CD8-positive, alpha-beta memory T cell (primary cell): ENCODE data around the gene APOO. TPM values are rescaled to one million over a fixed set of nuclear protein-coding genes. Genes with fewer than 3 reads are reported as not detected.

Experiments
- CTCF ChIA-PET: fragments of 350-600 bp; sonication (Branson Sonifier 250); formaldehyde crosslinking; loops from one replicate; lab custom pipeline; 2021; ENCODE audit warnings: antibody characterized with exemption; lab: Charles Lee
- POLR2A ChIA-PET: fragments of 350-600 bp; sonication (Branson Sonifier 250); formaldehyde crosslinking; loops from one replicate; lab custom pipeline; 2021; ENCODE audit warnings: antibody characterized with exemption; lab: Charles Lee
- DNase-seq, 5 donors: peaks; one replicate each; pipeline versions ENCODE4 v3.0.0 to v3.0.0-alpha.2; 2020 to 2022; ENCODE audit warnings: mixed read lengths in 1 of 5
- H3K27ac ChIP-seq: one replicate; pipeline ENCODE4 v1.7.0; 2013; ENCODE audit warnings: low read depth, mild to moderate bottlenecking, low read length, moderate library complexity
- H3K27me3 ChIP-seq: 2 replicates; pipeline ENCODE4 v1.7.0; 2013; ENCODE audit warnings: low read length, mild to moderate bottlenecking; ENCODE audit not compliant: insufficient read depth, poor library complexity, severe bottlenecking
- H3K36me3 ChIP-seq: 2 replicates; pipeline ENCODE4 v1.7.0; 2013; ENCODE audit warnings: mild to moderate bottlenecking, low read length, moderate library complexity; ENCODE audit not compliant: insufficient read depth
- H3K4me1 ChIP-seq: 2 replicates; pipeline ENCODE4 v1.7.0; 2013; ENCODE audit warnings: mild to moderate bottlenecking, low read length, moderate library complexity; ENCODE audit not compliant: insufficient read depth
- H3K4me3 ChIP-seq: 2 replicates; pipeline ENCODE4 v1.7.0; 2013; ENCODE audit warnings: mild to moderate bottlenecking, low read length
- H3K9me3 ChIP-seq: 2 replicates; pipeline ENCODE4 v1.7.0; 2013; ENCODE audit warnings: mild to moderate bottlenecking, low read length
- H3K27ac Mint-ChIP-seq, 8 donors: one replicate each; pipeline ENCODE4 v1.8.0; 2020 to 2021; ENCODE audit warnings: mixed read lengths in 8 of 8, mild to moderate bottlenecking in 6 of 8, inconsistent platforms in 3 of 8, moderate library complexity in 3 of 8
- H3K27me3 Mint-ChIP-seq, 2 donors: one replicate each; pipeline ENCODE4 v1.8.0; 2020 to 2021; ENCODE audit warnings: mixed read lengths in 2 of 2, mild to moderate bottlenecking in 1 of 2, moderate library complexity in 1 of 2
- H3K36me3 Mint-ChIP-seq, 3 donors: one replicate each; pipeline ENCODE4 v1.8.0; 2020 to 2021; ENCODE audit warnings: mixed read lengths in 3 of 3, inconsistent platforms in 1 of 3, mild to moderate bottlenecking in 1 of 3
- H3K4me1 Mint-ChIP-seq, 3 donors: one replicate each; pipeline ENCODE4 v1.8.0; 2020 to 2021; ENCODE audit warnings: mixed read lengths in 3 of 3, inconsistent platforms in 1 of 3, mild to moderate bottlenecking in 1 of 3
- H3K4me3 Mint-ChIP-seq, 7 donors: one replicate each; pipeline ENCODE4 v1.8.0; 2020 to 2021; ENCODE audit warnings: mixed read lengths in 7 of 7, mild to moderate bottlenecking in 6 of 7, moderate library complexity in 4 of 7, inconsistent platforms in 2 of 7
- H3K9me3 Mint-ChIP-seq, 5 donors: one replicate each; pipeline ENCODE4 v1.8.0; 2020 to 2022; ENCODE audit warnings: mixed read lengths in 5 of 5, mild to moderate bottlenecking in 3 of 5, moderate library complexity in 2 of 5, inconsistent platforms in 1 of 5
- polyA plus RNA-seq: library from polyadenylated mRNA; unstranded; fragments of 300-500 nt; fragmentation: Illumina TruSeq; gene quantifications from one replicate; pipeline ENCODE4 v1.2.3, GENCODE V29; 2021
- total RNA-seq, 2 experiments: library from RNA; stranded (reverse); gene quantifications; one replicate each; pipeline ENCODE4 v1.2.3, GENCODE V29; 2021

The APOO gene
- total and polyA plus RNA-seq, 3 experiments from 2014 or later, result 20.0 to 42.6 (median 38.3) TPM

GRCh38 chrX:23888887-23889501 lies 18.7 kb downstream of the APOO start:
- H3K36me3 Mint-ChIP-seq, result no peaks in the 10 kb centered on the region
- ChIA-PET CTCF (no interaction called here), POLR2A (no interaction called here)
- peaks cover 0 to 3% of the 10 kb centered on the region in 2 donors for H3K27me3 Mint-ChIP-seq
- H3K4me1 Mint-ChIP-seq, result peaks cover 0 to under 1% (median 0%) of the 10 kb centered on the region in 3 donors
- no peaks in the 10 kb centered on the region for H3K27me3 ChIP-seq
- H3K4me3 Mint-ChIP-seq, result no peak overlapping the region
- DNase-seq, result no peak
- H3K36me3 ChIP-seq, result no peaks in the 10 kb centered on the region
- no peaks in the 10 kb centered on the region for H3K4me1 ChIP-seq
- no peaks in the 10 kb centered on the region for H3K9me3 Mint-ChIP-seq
- no peak overlapping the region for H3K4me3 ChIP-seq
- no peak overlapping the region for H3K27ac ChIP-seq
- no peaks in the 10 kb centered on the region for H3K9me3 ChIP-seq
- no peak overlapping the region for H3K27ac Mint-ChIP-seq

- ChIA-PET POLR2A (no interaction called here), CTCF (no interaction called here)
- no peaks in the 10 kb centered on the region for H3K36me3 ChIP-seq
- H3K27me3 ChIP-seq, result no peaks in the 10 kb centered on the region
- H3K4me1 ChIP-seq, result no peaks in the 10 kb centered on the region
- Mint-ChIP-seq H3K27ac (no peak overlapping the region), H3K27me3 (peaks cover 0 to 3% of the 10 kb centered on the region in 2 donors), H3K36me3 (no peaks in the 10 kb centered on the region), H3K4me1 (peaks cover 0 to 3% (median 0%) of the 10 kb centered on the region in 3 donors), H3K4me3 (no peak overlapping the region), H3K9me3 (no peaks in the 10 kb centered on the region)
- no peak overlapping the region for H3K27ac ChIP-seq
- no peak overlapping the region for H3K4me3 ChIP-seq
- H3K9me3 ChIP-seq, result no peaks in the 10 kb centered on the region
- no peak for DNase-seq
These were observed 19.8 kb downstream of the APOO start for GRCh38 chrX:23887918-23888317.

- DNase-seq, result no peak
- Mint-ChIP-seq H3K36me3 (no peaks in the 10 kb centered on the region), H3K4me3 (no peak overlapping the region), H3K27me3 (peaks cover 0 to 3% of the 10 kb centered on the region in 2 donors), H3K4me1 (peaks cover 0 to 3% (median 0%) of the 10 kb centered on the region in 3 donors), H3K9me3 (no peaks in the 10 kb centered on the region), H3K27ac (no peak overlapping the region)
- Histone ChIP-seq H3K9me3 (no peaks in the 10 kb centered on the region), H3K4me1 (no peaks in the 10 kb centered on the region), H3K4me3 (no peak overlapping the region), H3K27ac (no peak overlapping the region), H3K27me3 (no peaks in the 10 kb centered on the region), H3K36me3 (no peaks in the 10 kb centered on the region)
- CTCF ChIA-PET, result no interaction called here
- POLR2A ChIA-PET, result no interaction called here
These were observed 20.3 kb downstream of the APOO start for GRCh38 chrX:23887451-23887850.

- Mint-ChIP-seq H3K4me1 (peaks cover 0 to 3% (median 0%) of the 10 kb centered on the region in 3 donors), H3K27ac (peak overlapping the region in 1 of 8 donors; percentile 21), H3K27me3 (peaks cover 0 to 3% of the 10 kb centered on the region in 2 donors), H3K9me3 (no peaks in the 10 kb centered on the region), H3K36me3 (no peaks in the 10 kb centered on the region), H3K4me3 (no peak overlapping the region)
- no peaks in the 10 kb centered on the region for H3K36me3 ChIP-seq
- no peaks in the 10 kb centered on the region for H3K9me3 ChIP-seq
- H3K27me3 ChIP-seq, result no peaks in the 10 kb centered on the region
- ChIA-PET CTCF (interaction anchor here (1.2 kb wide), 1 partner anchor 103 kb away, joined by 3 read pairs; the partner anchor contains the start of gene SAT1), POLR2A (no interaction called here)
- H3K4me3 ChIP-seq, result no peak overlapping the region
- no peaks in the 10 kb centered on the region for H3K4me1 ChIP-seq
- DNase-seq, result no peak
- H3K27ac ChIP-seq, result no peak overlapping the region
These were observed 21.9 kb downstream of the APOO start for GRCh38 chrX:23885803-23886202.

GRCh38 chrX:23884427-23885024 lies 23.2 kb downstream of the APOO start:
- H3K4me3 ChIP-seq, result no peak overlapping the region
- no peaks in the 10 kb centered on the region for H3K9me3 ChIP-seq
- Mint-ChIP-seq H3K27me3 (peaks cover 0 to 3% of the 10 kb centered on the region in 2 donors), H3K4me3 (no peak overlapping the region), H3K36me3 (no peaks in the 10 kb centered on the region), H3K9me3 (no peaks in the 10 kb centered on the region), H3K27ac (peak overlapping the region in 1 of 8 donors; percentile 27), H3K4me1 (peaks cover 0 to 3% (median 0%) of the 10 kb centered on the region in 3 donors)
- H3K27me3 ChIP-seq, result no peaks in the 10 kb centered on the region
- no peaks in the 10 kb centered on the region for H3K36me3 ChIP-seq
- H3K27ac ChIP-seq, result no peak overlapping the region
- POLR2A ChIA-PET, result no interaction called here
- no peaks in the 10 kb centered on the region for H3K4me1 ChIP-seq
- DNase-seq, result no peak
- CTCF ChIA-PET, result no interaction called here

- Histone ChIP-seq H3K36me3 (no peaks in the 10 kb centered on the region), H3K27me3 (no peaks in the 10 kb centered on the region), H3K9me3 (no peaks in the 10 kb centered on the region), H3K4me3 (no peak overlapping the region), H3K4me1 (no peaks in the 10 kb centered on the region), H3K27ac (no peak overlapping the region)
- no peaks in the 10 kb centered on the region for H3K9me3 Mint-ChIP-seq
- H3K27ac Mint-ChIP-seq, result peak overlapping the region in 2 of 8 donors; percentile 8 to 59
- no peak overlapping the region for H3K4me3 Mint-ChIP-seq
- no peaks in the 10 kb centered on the region for H3K36me3 Mint-ChIP-seq
- ChIA-PET CTCF (no interaction called here), POLR2A (no interaction called here)
- DNase-seq, result no peak
- H3K4me1 Mint-ChIP-seq, result peaks cover 0 to 3% (median 0%) of the 10 kb centered on the region in 3 donors
- peaks cover 0 to 3% of the 10 kb centered on the region in 2 donors for H3K27me3 Mint-ChIP-seq
These were observed 23.9 kb downstream of the APOO start for GRCh38 chrX:23883737-23884354.

- Mint-ChIP-seq H3K27ac (no peak overlapping the region), H3K27me3 (peaks cover 0 to 1% of the 10 kb centered on the region in 2 donors), H3K4me3 (no peak overlapping the region), H3K36me3 (peaks cover 0 to 8% (median 0%) of the 10 kb centered on the region in 3 donors), H3K9me3 (no peaks in the 10 kb centered on the region), H3K4me1 (peaks cover 0 to 3% (median 0%) of the 10 kb centered on the region in 3 donors)
- DNase-seq, result no peak
- no peaks in the 10 kb centered on the region for H3K36me3 ChIP-seq
- H3K27me3 ChIP-seq, result no peaks in the 10 kb centered on the region
- H3K4me1 ChIP-seq, result no peaks in the 10 kb centered on the region
- POLR2A ChIA-PET, result no interaction called here
- no peak overlapping the region for H3K4me3 ChIP-seq
- CTCF ChIA-PET, result interaction anchor here (2.1 kb wide), 1 partner anchor 22 kb away, joined by 7 read pairs; no protein-coding TSS in a partner anchor
- H3K9me3 ChIP-seq, result no peaks in the 10 kb centered on the region
- no peak overlapping the region for H3K27ac ChIP-seq
These were observed 28.2 kb downstream of the APOO start for GRCh38 chrX:23879380-23880090.
